CD4-positive, alpha-beta T cell treated with Interleukin-1 beta for 1 hour (primary cell): Measurements from ENCODE around the gene GPRASP2.

Experiments
- DNase-seq, 2 donors: peaks; one replicate each; pipeline ENCODE4 v3.0.0-alpha.2; 2020 to 2022

Gene GPRASP2

DNA sequence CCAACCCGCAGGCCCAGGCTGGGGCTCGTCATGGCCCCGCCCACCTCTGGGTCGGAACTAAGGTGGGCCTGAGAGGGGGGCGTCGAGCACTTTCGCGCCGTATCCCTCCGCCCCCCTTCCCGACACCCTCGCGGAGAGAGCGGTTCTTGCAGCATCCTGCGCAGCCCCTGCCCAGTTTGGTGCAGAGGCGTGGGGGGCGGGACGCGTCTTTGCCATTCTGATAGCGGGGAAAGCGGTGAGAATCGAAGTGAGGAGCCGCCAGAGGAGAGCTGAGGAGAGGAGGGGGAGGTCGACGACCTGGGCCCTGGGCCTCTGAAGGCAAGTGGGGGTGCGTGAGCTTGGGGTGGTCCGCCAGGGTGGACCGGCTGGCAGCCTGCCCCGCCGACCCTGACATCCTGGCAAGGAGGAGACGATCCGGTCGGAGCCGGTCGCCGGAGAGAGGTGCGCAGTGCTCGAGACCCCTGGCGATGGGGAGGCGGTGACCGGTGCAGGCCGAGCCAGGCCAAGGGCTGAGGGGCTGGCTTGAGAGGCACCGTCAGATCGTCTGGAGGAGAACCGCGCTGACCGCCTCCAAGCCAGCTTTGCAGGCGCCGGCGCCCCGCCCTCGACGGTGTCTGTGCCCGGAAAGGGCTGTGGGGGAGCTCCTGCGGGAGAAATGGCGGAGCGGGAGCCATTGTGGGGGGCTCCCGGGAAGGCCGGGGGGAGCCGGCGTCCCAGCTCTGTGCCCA lies 33.8 kb downstream of the GPRASP2 start:
- no peak for DNase-seq

DNA sequence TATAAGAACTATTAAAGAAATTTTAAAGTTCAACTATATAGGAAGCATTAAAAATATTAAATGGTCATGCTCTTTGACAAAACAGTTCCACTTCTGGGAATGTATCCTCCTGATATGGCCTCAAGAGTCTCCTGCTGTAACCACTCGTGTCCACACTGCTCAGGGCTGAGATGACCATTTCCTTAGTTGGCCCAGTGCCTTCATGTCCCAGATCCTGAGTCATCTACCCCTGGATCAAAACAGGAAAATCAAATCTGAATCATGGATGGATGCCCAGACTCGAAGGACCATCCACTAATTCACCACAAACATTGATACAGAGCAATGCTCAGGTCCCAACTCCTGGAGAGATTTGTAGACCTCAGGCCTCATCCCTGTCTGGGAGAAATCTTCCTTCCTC lies 53.0 kb downstream of the GPRASP2 start:
- no peak for DNase-seq

DNA sequence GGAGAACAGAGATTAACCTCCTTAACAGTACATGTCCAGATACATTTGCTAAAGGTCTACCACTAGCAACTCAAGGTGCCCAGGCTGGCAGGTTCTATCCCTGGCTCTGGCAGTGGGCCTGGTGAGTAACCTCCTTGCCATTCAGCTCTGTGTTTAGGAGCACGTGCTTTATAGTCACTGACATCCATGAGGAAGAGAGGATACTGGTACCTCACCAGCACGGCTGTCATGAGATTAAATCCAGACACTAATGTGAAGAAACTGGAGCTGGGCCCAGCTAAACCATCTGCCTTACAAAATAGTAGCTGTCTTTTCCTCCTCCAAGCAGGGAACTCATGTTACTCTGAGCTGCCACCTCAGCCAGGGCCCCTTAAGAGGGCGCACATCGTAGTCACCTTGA lies 53.6 kb downstream of the GPRASP2 start:
- DNase-seq: no peak

DNA sequence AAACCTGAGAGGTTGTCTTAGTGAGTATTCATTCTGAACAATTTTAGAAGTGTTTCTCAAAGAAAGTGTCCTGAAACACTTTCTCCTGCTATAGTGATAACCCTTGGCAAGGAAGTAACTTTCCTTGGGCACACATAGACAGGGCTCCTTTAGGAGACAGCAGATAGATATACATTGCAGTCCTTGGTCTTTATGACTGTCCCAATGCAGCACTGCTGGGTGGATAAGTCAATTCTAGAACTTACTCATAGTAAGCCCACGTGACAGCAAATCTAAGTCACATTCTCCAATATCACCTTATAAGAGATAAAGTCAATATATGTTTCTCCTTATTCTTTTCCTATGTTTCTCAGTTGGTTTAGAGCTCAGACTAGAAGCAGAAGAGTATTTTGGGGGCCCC lies 55.0 kb downstream of the GPRASP2 start:
- DNase-seq: no peak
